Heart left ventricle (tissue), 13 donors: ENCODE data around the gene CASZ1.

ENCODE experiments used
- POLR2A ChIP-seq, 2 donors: fragments of 450-650 bp; IDR thresholded peaks; one replicate each; pipeline ENCODE4 v1.6.1; 2017; ENCODE audit warnings: antibody characterized with exemption in 2 of 2, mild to moderate bottlenecking in 2 of 2, moderate library complexity in 2 of 2
- TF ChIP-seq, protein P1 (sequence below), 12 donors: fragments of 200-600 bp; sonication (generic) in 4 of 12; IDR thresholded peaks; one replicate each; pipeline versions ENCODE4 v1.5.0 to v1.8.0; 2018 to 2022; ENCODE audit warnings: antibody characterized with exemption in 12 of 12, mild to moderate bottlenecking in 5 of 12
- donor health status: ischemic (EF 13 %, LVEDD 7.1; RV severe dilation, severe dysfunction).
- donor health status: DM: no; HTN: yes; CAD: no.
- donor health status: DM: no; HTN: no; CAD: no.
- donor health status: ischemic (EF 25% LVEDD 6.9; RV normal size, moderate dysfunction).
- donor health status: ischemic (EF 25% LVEDD 5.7; RV mildly dilated, moderate dysfunction).
- donor health status: ischemic (EF 35%, LVEDD 5.7; RV mildly dilated, moderate dysfunction).
- donor health status: nonischemic (EF 11% LVEDD 7.7; RV severe dilation, severe dysfunction).
- donor health status: DM: yes; HTN: yes; CAD: no.
- donor health status: PGD.
- donor health status: ischemic (EF 29% LVEDD 5.4; RV normal size, mild dysfunction).
- donor health status: nonischemic (EF 23%, LVEDD 6.1; RV moderate dilation, normal function).

DNA sequence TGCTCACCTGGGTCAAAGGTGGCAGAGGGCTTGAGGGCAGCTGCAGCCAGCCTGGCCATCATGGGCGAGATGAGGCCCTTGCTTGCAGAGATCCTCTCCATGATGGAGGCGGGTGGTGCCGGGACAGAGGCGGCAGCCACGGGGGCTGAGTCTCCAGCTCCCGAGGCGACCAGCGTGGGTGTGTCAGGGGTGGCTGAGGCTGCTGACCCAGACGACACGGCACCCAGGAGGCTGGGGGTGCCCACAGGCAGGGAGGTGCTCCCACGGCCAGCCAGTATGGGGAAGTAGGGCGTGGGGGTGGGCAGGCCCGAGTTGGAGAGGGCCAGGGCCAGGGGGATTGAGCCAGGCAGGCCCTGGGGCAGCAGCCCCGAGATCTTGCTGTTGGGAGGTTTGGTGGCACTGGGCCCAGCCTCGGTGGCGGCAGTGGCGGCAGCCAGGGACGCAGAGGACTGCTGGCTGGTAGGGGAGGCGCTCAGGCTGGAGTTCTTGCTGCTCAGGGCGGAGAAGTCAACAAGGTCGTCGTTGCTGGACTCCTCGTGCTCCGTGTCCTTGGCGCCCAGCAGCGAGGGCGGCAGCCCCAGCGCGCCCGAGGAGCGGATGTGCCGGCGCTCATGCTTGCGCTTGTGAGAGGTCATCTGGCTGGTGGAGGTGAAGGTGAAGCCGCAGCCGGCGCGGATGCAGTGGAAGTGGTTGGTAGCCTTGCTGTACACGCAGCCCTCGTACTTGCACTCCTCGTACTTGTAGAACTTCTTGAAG lies 142.9 kb downstream of the CASZ1 start:
- TF ChIP-seq, protein P1, sequence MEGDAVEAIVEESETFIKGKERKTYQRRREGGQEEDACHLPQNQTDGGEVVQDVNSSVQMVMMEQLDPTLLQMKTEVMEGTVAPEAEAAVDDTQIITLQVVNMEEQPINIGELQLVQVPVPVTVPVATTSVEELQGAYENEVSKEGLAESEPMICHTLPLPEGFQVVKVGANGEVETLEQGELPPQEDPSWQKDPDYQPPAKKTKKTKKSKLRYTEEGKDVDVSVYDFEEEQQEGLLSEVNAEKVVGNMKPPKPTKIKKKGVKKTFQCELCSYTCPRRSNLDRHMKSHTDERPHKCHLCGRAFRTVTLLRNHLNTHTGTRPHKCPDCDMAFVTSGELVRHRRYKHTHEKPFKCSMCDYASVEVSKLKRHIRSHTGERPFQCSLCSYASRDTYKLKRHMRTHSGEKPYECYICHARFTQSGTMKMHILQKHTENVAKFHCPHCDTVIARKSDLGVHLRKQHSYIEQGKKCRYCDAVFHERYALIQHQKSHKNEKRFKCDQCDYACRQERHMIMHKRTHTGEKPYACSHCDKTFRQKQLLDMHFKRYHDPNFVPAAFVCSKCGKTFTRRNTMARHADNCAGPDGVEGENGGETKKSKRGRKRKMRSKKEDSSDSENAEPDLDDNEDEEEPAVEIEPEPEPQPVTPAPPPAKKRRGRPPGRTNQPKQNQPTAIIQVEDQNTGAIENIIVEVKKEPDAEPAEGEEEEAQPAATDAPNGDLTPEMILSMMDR (IDR thresholded peaks at IDR 0.05) = no peak
- no peak for TF ChIP-seq POLR2A (IDR thresholded peaks at IDR 0.05)
